Activated CD8-positive, alpha-beta memory T cell treated with anti-CD3 and anti-CD28 coated beads, Interleukin-2, amount 50 U/mL, for 24 hours (primary cell): Measurements from ENCODE around the gene CATSPER4.

Experiments
- DNase-seq: peaks from one replicate; pipeline ENCODE4 v3.0.0-alpha.2; 2020; ENCODE audit errors: extremely low read depth

CATSPER4 gene

DNA sequence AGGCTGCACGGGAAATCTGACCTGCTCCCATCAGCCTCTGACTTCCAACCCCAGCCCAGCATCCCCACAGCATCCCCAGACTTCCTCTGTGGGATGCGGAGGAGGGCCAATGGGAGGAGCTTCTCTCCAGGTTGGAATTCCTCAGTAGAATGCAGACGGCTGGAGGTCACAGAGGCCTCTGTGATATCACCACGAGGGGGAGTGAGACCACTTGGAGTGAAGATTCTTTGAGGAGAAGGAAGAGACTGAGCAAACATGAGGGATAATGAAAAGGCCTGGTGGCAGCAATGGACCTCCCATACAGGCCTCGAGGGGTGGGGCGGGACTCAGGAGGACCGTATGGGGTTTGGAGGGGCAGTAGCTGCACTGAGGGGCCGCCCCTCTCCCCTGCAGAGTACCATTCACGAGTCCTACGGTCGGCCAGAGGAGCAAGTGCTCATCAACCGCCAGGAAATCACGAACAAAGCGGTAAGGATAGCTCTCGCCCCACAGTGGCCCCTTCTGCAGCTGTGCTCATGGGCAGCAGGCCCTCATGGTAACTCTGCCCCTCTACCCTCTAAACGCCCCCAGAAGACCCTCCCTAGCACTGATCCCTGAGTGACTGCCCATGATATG, at the start of gene CATSPER4:
Gene CATSPER4, plus strand, starts transcription at position 230 of the 615 bp plus-strand sequence. Its CDS starts 26 bp downstream, at position 256.
- DNase-seq: no peak

DNA sequence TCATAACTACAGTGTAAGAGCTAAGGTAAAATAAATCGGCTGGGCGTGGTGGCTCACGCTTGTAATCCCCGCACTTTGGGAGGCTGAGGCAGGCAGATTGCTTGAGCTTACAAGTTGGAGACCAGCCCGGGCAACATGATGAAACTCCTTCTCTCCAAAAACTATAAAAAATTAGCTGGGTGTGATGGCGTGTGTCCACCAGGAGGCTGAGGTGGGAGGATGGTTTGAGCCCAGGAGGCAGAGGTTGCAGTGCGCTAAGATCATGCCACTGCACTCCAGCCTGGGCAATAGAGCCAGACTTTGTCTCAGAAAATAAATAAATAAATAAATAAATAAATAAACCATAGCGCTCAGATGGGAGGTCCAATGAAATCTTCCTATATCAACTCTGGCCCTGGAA, 48.2 kb upstream of the CATSPER4 start:
- DNase-seq: no peak

DNA sequence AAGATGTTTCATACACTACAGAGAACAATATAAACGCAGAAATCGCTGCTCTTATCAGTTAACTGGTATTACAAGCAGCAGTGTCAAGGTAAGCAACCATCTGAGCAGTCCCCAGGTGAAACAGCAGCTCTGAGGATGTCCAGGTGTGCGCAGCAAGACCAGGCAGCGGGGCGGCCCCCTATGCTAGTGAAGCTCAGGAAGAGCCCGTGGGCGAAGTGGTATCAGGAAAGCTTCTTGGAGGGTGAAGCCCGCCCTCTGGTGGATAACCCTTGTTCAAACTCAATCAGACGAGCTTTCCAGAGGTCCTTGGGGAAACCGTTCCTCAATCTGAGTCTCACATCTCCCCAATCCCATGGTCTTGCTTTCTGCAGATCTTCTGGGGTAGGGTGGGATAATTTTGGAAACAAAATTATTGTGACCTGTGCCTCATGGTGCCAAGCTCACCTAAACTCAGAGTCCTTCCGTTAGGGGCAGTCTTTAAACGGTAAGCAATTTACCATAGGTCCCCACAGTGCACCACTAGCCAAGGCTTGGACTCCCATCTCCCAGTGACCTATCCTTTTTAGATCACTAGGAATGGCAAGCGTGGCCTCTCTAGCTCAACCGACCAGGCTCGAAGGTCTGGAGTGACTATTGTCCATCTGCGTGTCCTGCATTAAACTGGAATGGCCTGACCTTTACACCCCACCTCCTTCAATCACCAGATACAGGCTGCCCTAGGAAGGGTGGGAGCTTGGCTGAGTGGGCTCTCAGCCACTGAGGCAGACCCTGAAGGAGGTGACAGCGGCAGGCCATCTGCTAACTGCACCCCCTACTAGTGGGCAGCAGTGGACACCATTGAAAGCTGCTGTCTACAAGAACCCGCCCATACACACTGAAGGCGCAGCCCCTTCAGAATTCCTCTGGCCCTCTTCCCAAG, 45.1 kb upstream of the CATSPER4 start:
- DNase-seq: no peak

DNA sequence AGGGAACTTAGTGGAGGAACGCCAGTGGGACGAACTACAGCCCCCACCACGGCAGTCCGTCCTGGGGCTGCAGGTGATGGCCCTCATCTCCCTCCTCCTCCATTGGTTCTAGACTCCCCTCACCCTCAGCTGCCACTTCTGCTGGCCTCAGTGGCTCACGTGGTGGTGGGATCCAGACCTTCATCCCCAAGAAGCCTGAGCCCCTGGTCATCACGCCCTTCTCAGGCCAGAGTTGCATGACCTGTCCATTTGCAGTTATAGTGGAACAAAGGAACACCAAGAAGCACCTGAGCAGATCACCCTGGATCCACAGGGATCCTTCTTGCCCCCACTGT, 44.5 kb upstream of the CATSPER4 start:
- DNase-seq: no peak

- no peak for DNase-seq
Observed at GRCh38 chr1:26148887-26149286, 41.5 kb upstream of the CATSPER4 start.

DNA sequence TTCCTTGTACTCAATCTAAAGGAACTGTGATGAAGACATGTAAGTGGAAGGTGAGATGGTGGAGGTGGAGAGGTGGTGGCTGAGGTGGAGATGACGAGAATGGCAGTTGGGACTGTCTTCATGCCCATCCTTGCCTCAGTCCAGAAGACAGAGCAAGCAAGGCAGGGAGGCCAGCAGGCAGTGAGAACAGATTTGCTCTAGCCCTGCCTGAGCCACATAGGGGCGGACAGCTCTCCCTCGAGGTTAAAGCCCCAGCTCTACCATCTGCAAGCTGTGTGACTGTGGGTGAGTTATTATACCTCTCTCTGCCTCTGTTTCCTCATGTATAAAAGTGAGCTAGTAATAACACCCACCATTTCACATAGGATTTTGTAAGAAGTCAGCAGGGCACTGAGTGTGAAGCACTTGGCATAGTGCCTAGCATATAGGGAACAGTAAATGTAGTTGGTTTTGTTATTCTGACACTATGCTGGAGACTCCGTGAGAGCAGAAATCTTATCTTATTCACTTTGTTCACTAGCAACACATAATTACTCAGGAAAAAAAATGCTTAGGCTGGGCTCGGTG, 36.4 kb upstream of the CATSPER4 start:
- DNase-seq: no peak

DNA sequence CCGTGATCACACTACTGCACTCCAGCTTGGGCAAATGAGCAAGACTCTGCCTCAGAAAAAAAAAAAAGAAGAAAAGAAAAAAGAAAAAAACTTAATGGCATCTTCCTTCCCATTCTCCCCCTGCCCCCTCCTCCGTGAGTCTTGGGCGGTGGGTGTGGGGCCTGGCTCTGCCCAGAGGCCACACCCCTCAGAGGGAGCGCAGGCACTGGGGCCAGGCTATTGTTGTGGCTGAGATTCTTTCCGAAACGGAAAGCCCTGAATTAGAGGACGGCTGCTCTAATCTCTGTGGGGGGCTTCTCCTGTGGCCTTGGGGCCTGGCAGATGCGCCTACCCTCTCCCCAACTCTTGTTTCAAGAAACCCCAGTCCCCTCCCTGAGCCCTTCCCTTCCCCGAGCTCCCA, 35.7 kb upstream of the CATSPER4 start:
- no peak for DNase-seq

DNA sequence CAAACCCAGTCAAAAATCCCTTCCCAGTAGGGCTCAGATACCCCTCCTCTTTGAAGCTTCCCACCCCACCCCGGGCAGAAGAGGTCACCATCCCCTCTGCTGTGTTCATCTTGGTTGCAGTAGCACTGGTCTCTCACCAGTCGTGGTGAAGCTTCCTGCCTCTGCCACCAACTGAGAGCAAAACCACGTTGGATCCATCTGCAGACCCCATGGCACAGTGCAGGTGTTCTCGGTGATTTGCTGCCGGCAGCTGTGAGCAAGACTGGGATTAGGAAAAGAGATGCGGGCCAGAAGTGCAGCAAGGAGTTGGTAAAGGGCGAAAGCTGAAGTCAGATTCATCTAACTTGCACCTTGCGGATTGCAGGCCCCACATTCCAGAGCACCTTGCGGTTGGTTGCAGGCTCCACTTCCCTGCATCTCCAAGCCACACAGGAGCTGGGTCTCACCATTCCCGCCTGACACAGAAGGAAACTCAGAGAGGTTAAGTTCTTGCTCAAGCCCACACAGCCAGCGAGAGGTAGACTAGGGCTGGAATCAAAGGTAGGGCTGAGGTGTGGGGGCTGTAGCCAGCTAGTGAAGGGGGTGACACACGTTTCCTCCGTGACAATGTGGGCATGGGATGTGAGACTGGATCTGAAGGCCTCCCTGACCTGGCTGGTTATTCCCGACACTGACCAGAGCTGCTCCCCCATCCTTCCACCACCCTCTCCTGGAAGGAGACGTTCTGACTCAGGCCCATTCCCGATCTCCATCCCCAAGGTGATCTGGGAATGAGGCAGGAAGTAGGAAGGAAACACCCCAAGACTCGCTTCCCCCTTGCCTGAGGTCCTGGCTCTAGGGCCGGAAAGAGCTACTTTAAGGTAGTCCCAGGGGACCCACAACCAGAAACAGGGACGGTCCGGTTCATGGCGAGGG, 34.8 kb upstream of the CATSPER4 start:
- no peak for DNase-seq

DNA sequence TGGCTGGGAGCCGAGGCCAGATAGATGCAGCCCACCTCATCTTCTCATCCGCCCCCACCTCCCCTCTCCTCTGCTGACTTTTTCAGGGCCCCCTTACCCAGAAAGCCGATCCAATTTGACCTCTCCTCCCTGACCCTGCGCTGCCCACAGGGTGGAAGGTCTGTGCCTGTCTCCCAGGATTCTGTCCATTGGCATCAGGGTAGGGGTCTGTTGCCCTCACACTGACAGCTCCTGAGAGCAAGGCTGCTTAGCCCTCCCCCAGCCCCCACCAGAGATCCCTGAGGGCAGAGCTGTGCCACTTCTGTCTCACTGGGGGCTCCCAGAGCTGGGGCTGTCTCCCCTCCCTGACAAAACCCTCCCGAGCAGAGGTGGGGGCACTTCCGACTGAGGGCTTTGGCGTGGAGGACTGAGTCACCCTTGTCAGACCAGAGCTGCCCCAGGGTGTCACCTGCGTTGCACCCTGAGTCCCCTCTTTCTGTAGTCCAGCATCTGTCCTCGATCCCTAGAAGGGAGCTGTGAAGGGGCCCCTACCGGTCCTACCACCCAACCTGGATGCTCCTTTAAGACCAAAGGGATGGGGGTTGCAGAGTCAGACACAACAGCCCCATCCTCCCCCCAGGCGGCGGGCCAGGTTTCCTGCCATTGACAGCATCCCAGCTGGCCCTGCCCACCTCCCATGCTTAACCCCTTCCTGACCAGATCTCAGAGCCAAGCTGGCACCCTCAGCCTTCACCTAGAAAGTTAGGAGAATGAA, 33.9 kb upstream of the CATSPER4 start:
- DNase-seq: no peak

GRCh38 chr1:26158271-26158907, 32.0 kb upstream of the CATSPER4 start:
- DNase-seq: no peak

DNA sequence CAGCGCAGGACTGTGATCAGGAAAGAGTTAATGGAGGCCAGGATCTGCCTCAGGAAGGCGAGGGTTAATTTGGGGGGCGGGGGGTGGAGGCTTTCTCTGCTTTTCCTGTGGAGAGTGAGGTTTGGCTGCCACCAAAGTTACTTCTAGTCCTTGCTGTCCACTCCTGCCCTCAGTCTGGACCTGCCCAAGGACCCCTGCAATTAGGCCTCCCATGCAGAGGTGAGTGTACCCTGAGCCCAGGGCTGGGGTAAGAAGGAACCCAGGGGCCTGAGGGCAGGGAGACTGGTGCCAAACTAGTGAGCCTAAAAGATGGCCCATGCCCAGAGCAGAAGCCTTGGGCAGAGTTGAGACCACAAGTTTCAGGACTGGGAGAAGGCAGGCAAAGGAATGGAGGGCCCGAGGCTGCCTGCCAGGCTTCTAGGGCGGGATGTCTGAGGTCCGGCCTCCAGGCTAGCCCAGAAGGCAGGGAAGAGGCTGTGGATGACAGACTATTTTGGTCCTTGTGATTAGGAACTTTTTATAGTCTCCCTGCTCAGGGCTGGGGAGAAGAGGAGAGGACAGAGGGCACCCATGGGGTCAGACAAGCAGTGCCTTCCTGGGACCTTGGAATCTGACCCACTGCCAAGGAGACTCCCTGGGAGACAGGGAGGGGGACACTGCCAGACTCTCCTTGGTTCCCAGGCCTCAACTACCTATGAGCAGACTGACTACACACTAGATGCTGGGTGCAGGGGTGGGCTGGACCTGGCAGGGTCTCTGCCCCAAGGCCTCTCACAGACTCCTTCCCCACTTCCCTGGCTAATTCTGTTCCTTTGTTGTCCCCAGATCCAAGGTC, 31.3 kb upstream of the CATSPER4 start, which contains the start of gene FAM110D:
Gene FAM110D, plus strand, starts transcription at position 172 of the 835 bp plus-strand sequence. CDS start 2,213 bp downstream, outside the sequence.
- DNase-seq: no peak

GRCh38 chr1:26159743-26160039, 30.7 kb upstream of the CATSPER4 start:
- no peak for DNase-seq

GRCh38 chr1:26160527-26161414, 29.6 kb upstream of the CATSPER4 start:
- DNase-seq: no peak

GRCh38 chr1:26161415-26162219, 28.8 kb upstream of the CATSPER4 start:
- no peak for DNase-seq

DNA sequence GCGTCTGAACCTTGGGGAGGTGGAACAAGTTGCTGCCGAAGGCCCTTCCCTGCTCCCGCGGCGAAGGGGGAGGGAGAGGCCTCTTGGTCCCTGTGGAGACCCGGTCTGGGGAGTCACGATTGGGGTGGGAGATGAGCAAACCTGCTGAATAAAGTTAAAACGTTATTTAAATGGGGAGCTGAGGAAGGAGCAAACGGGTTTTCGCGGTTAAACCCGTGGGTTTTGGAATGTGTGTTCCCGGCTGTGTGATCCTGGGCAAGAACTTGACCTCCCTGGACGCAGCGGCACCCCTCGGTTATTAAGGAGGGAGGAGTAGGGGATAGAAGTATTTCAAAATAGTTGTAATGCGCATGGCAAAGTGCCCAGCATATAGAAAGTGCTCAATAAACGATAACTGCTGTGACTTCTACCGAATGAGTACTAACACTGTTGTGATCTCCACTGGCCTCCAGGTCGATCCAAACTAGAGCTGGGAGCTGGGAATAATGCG, 28.1 kb upstream of the CATSPER4 start:
- no peak for DNase-seq

- no peak for DNase-seq
Observed at GRCh38 chr1:26163684-26164035, 26.7 kb upstream of the CATSPER4 start.

- no peak for DNase-seq
Observed at GRCh38 chr1:26164036-26164860, 26.2 kb upstream of the CATSPER4 start.
